AG20443 (cell line): ENCODE results near the gene POLR2F.
A peak's percentile ranks its signal among the peaks of the same experiment; 100 is the strongest.

Experiments used
- DNase-seq: peaks from one replicate; pipeline ENCODE4 v3.0.0; 2012; ENCODE audit warnings: low spot score, mixed read lengths

Gene POLR2F

GRCh38 chr22:37982151-37982785 lies 28.8 kb downstream of the POLR2F start:
- DNase-seq: no peak

GRCh38 chr22:37982938-37983859 lies 29.7 kb downstream of the POLR2F start:
- no peak for DNase-seq

- DNase-seq: no peak
Observed at GRCh38 chr22:37983860-37984791, 30.6 kb downstream of the POLR2F start, which contains the start of gene SOX10. TSS of gene SOX10 (minus strand) at chr22:37984555. CDS start at chr22:37983784, 771 bp downstream.

GRCh38 chr22:37985050-37985585 lies 31.6 kb downstream of the POLR2F start:
- no peak for DNase-seq

- no peak for DNase-seq
Observed at GRCh38 chr22:37985751-37986281, 32.3 kb downstream of the POLR2F start.

GRCh38 chr22:37986371-37986770 lies 32.9 kb downstream of the POLR2F start:
- DNase-seq: no peak

- DNase-seq: no peak
Observed at GRCh38 chr22:37989146-37990045, 35.9 kb downstream of the POLR2F start.

GRCh38 chr22:37990301-37990700 lies 36.8 kb downstream of the POLR2F start:
- no peak for DNase-seq

GRCh38 chr22:37990862-37991261 lies 37.4 kb downstream of the POLR2F start:
- no peak for DNase-seq

- DNase-seq: no peak
Observed at GRCh38 chr22:37991731-37992442, 38.4 kb downstream of the POLR2F start.

- DNase-seq: no peak
Observed at GRCh38 chr22:37994049-37994448, 40.5 kb downstream of the POLR2F start.

GRCh38 chr22:37994982-37995381 lies 41.5 kb downstream of the POLR2F start:
- DNase-seq: no peak

- DNase-seq: no peak
Observed at GRCh38 chr22:37995460-37995859, 42.0 kb downstream of the POLR2F start.

GRCh38 chr22:37996079-37996478 lies 42.6 kb downstream of the POLR2F start:
- no peak for DNase-seq

GRCh38 chr22:37996515-37997246 lies 43.2 kb downstream of the POLR2F start:
- no peak for DNase-seq

- no peak for DNase-seq
Observed at GRCh38 chr22:37998543-37998942, 45.0 kb downstream of the POLR2F start.

- DNase-seq: no peak
Observed at GRCh38 chr22:37999236-37999635, 45.7 kb downstream of the POLR2F start.

- DNase-seq: peak; percentile 68
Observed at GRCh38 chr22:37999640-38000272, 46.3 kb downstream of the POLR2F start.

GRCh38 chr22:38005943-38006342 lies 52.4 kb downstream of the POLR2F start:
- no peak for DNase-seq
